Measurements from ENCODE around the gene REEP3.
"Not testable (repeated sequence)": the region's sequence is repeated elsewhere in the genome, so short reads cannot be mapped to it uniquely, and the experiment has no call there.

Gene REEP3

GRCh38 chr10:63520500-63521415, at the start of gene REEP3:
REEP3 (plus strand) TSS chr10:63521401; CDS start chr10:63521546, 145 bp downstream.
- in situ Hi-C loops (cut with HindIII; ENCODE audit: low sequenced_read_pairs) = loop anchor here (25.0 kb wide), 1 partner anchor 192 kb away; no protein-coding TSS in a partner anchor

GRCh38 chr10:63474488-63474887, 46.7 kb upstream of the REEP3 start:
- in situ Hi-C loops (cut with HindIII; ENCODE audit: low sequenced_read_pairs) = no loop called here

GRCh38 chr10:63477927-63478326, 43.3 kb upstream of the REEP3 start:
- in situ Hi-C loops (cut with HindIII; ENCODE audit: low sequenced_read_pairs) = no loop called here

- in situ Hi-C loops (cut with HindIII; ENCODE audit: low sequenced_read_pairs) = no loop called here
Measured at GRCh38 chr10:63478564-63478963, 42.6 kb upstream of the REEP3 start.

- in situ Hi-C loops (cut with HindIII; ENCODE audit: low sequenced_read_pairs) = no loop called here
Measured at GRCh38 chr10:63480237-63480636, 41.0 kb upstream of the REEP3 start.

GRCh38 chr10:63481815-63482421, 39.3 kb upstream of the REEP3 start:
- in situ Hi-C loops (cut with HindIII; ENCODE audit: low sequenced_read_pairs) = no loop called here

GRCh38 chr10:63483983-63484382, 37.2 kb upstream of the REEP3 start:
- in situ Hi-C loops (cut with HindIII; ENCODE audit: low sequenced_read_pairs) = no loop called here

GRCh38 chr10:63487990-63488389, 33.2 kb upstream of the REEP3 start:
- in situ Hi-C loops (cut with HindIII; ENCODE audit: low sequenced_read_pairs) = no loop called here

- in situ Hi-C loops (cut with HindIII; ENCODE audit: low sequenced_read_pairs) = no loop called here
Measured at GRCh38 chr10:63489838-63490237, 31.4 kb upstream of the REEP3 start.

- in situ Hi-C loops (cut with HindIII; ENCODE audit: low sequenced_read_pairs) = no loop called here
Measured at GRCh38 chr10:63491588-63492316, 29.4 kb upstream of the REEP3 start.

GRCh38 chr10:63492317-63492690, 28.9 kb upstream of the REEP3 start:
- in situ Hi-C loops (cut with HindIII; ENCODE audit: low sequenced_read_pairs) = not testable (repeated sequence)

- in situ Hi-C loops (cut with HindIII; ENCODE audit: low sequenced_read_pairs) = no loop called here
Measured at GRCh38 chr10:63493004-63493403, 28.2 kb upstream of the REEP3 start.

- in situ Hi-C loops (cut with HindIII; ENCODE audit: low sequenced_read_pairs) = no loop called here
Measured at GRCh38 chr10:63494951-63495350, 26.2 kb upstream of the REEP3 start.

- in situ Hi-C loops (cut with HindIII; ENCODE audit: low sequenced_read_pairs) = no loop called here
Measured at GRCh38 chr10:63496561-63496960, 24.6 kb upstream of the REEP3 start.

GRCh38 chr10:63497321-63497720, 23.9 kb upstream of the REEP3 start:
- in situ Hi-C loops (cut with HindIII; ENCODE audit: low sequenced_read_pairs) = no loop called here

GRCh38 chr10:63498665-63499064, 22.5 kb upstream of the REEP3 start:
- in situ Hi-C loops (cut with HindIII; ENCODE audit: low sequenced_read_pairs) = no loop called here

GRCh38 chr10:63500551-63500950, 20.6 kb upstream of the REEP3 start:
- in situ Hi-C loops (cut with HindIII; ENCODE audit: low sequenced_read_pairs) = loop anchor here (25.0 kb wide), 1 partner anchor 212 kb away; no protein-coding TSS in a partner anchor

GRCh38 chr10:63501954-63502353, 19.2 kb upstream of the REEP3 start:
- in situ Hi-C loops (cut with HindIII; ENCODE audit: low sequenced_read_pairs) = loop anchor here (25.0 kb wide), 1 partner anchor 210 kb away; no protein-coding TSS in a partner anchor

- in situ Hi-C loops (cut with HindIII; ENCODE audit: low sequenced_read_pairs) = loop anchor here (25.0 kb wide), 1 partner anchor 209 kb away; no protein-coding TSS in a partner anchor
Measured at GRCh38 chr10:63502832-63503231, 18.4 kb upstream of the REEP3 start.

- in situ Hi-C loops (cut with HindIII; ENCODE audit: low sequenced_read_pairs) = loop anchor here (25.0 kb wide), 1 partner anchor 209 kb away; no protein-coding TSS in a partner anchor
Measured at GRCh38 chr10:63503395-63503794, 17.8 kb upstream of the REEP3 start.
